ENCODE measurements around the gene TRABD. TPM values are rescaled to one million over a fixed set of nuclear protein-coding genes. Genes with fewer than 3 reads are reported as not detected.

TRABD gene
- total RNA-seq, 2 experiments from 2014 or later, result 126 to 128 TPM

- POLR2A ChIA-PET, result no interaction called here
- H3K4me2 ChIP-seq (ENCODE audit: low read length), result peak overlapping the region; percentile 20; the same call in 1 of the 2 replicates
- 0 out of 2 replicates have a peak, but pooled peaks cover 2% of the 10 kb centered on the region for H4K20me1 ChIP-seq (ENCODE audit: insufficient read depth, low read length)
These were observed 21.8 kb downstream of the TRABD start for GRCh38 chr22:50207383-50208140.

GRCh38 chr22:50208430-50208938 is 22.8 kb downstream of the TRABD start:
- H2AFZ ChIP-seq (ENCODE audit: low read length), result no peak overlapping the region
- peaks cover 11% of the 10 kb centered on the region; the same call in 1 of the 2 replicates for H3K79me2 ChIP-seq (ENCODE audit: insufficient read depth, low read depth, low read length)
- no peak overlapping the region for H3K4me3 ChIP-seq (ENCODE audit: low read depth, low read length, poor library complexity, severe bottlenecking)
- H4K20me1 ChIP-seq (ENCODE audit: insufficient read depth, low read length), result no peaks in the 10 kb centered on the region
- BruUV-seq (replicated peaks), result no TSS peak
- H3K27ac ChIP-seq (ENCODE audit: low read depth, low read length, poor library complexity, severe bottlenecking), result no peak overlapping the region
- DNase-seq (ENCODE audit: low spot score), result no peak
- H3K9me3 ChIP-seq (ENCODE audit: low read length), result peaks cover 2% of the 10 kb centered on the region; the same call in 1 of the 2 replicates
- ChIA-PET POLR2A (no interaction called here), CTCF (ENCODE audit: unreplicated experiment) (no interaction called here)
- H3K4me2 ChIP-seq (ENCODE audit: low read length), result no peak overlapping the region
- no peaks in the 10 kb centered on the region for H3K9me2 ChIP-seq (ENCODE audit: insufficient read depth, low read length)
- intact Hi-C loops (cut with micrococcal nuclease; ENCODE audit: unreplicated experiment), result no loop called here
- H3K4me1 ChIP-seq (ENCODE audit: insufficient read depth, low read length, poor library complexity, severe bottlenecking), result peaks cover 14% of the 10 kb centered on the region
- TF ChIP-seq CTCF (conservative IDR thresholded peaks at IDR 0.05; ENCODE audit: low read length) (no peak), EZH2phosphoT487 (IDR thresholded peaks at IDR 0.05; ENCODE audit: borderline replicate concordance, low read depth, low read length) (no peak)
- H3K36me3 ChIP-seq (ENCODE audit: insufficient read depth, low read length), result peaks cover 81% of the 10 kb centered on the region

More at GRCh38 chr22:50207383-50208140, 21.8 kb downstream of the TRABD start:
- DNase-seq (ENCODE audit: low spot score), result peak; percentile 41
- Histone ChIP-seq H2AFZ (ENCODE audit: low read length) (no peak overlapping the region), H3K4me1 (ENCODE audit: insufficient read depth, low read length, poor library complexity, severe bottlenecking) (peaks cover 16% of the 10 kb centered on the region), H3K9me3 (ENCODE audit: low read length) (peaks cover 8% of the 10 kb centered on the region; the same call in 1 of the 2 replicates), H3K4me3 (ENCODE audit: low read depth, low read length, poor library complexity, severe bottlenecking) (no peak overlapping the region), H3K27ac (ENCODE audit: low read depth, low read length, poor library complexity, severe bottlenecking) (peak overlapping the region; percentile 23), H3K36me3 (ENCODE audit: insufficient read depth, low read length) (peaks cover 79% of the 10 kb centered on the region), H3K9me2 (ENCODE audit: insufficient read depth, low read length) (no peaks in the 10 kb centered on the region), H3K79me2 (ENCODE audit: insufficient read depth, low read depth, low read length) (peaks cover 20% of the 10 kb centered on the region)
- CTCF ChIA-PET (ENCODE audit: unreplicated experiment), result no interaction called here
- no TSS peak for BruUV-seq (replicated peaks)
- no peak for TF ChIP-seq CTCF (conservative IDR thresholded peaks at IDR 0.05; ENCODE audit: low read length)
- TF ChIP-seq EZH2phosphoT487 (IDR thresholded peaks at IDR 0.05; ENCODE audit: borderline replicate concordance, low read depth, low read length), result no peak
- intact Hi-C loops (cut with micrococcal nuclease; ENCODE audit: unreplicated experiment), result no loop called here

Measured in OCI-LY7 (cell line).